Naive thymus-derived CD8-positive, alpha-beta T cell (primary cell): Measurements from ENCODE around the gene CCDC88B. TPM values are rescaled to one million over a fixed set of nuclear protein-coding genes. Genes with fewer than 3 reads are reported as not detected.

Experiments
- ATAC-seq, 2 donors: fragments of 150-1000 bp; cut with Tn5 transposase in 1 of 2; sonication (Bioruptor Pico), chemical (Tn5 transposase) in 1 of 2; 1 replicate in 1 of 2; 2 replicates in 1 of 2; pipeline ENCODE4 v1.10.0; 2021; ENCODE audit warnings: mild to moderate bottlenecking in 2 of 2, moderate library complexity in 2 of 2
- POLR2A ChIA-PET: fragments of 350-600 bp; sonication (Branson Sonifier 250); formaldehyde crosslinking; loops from one replicate; lab custom pipeline; 2021; ENCODE audit warnings: antibody characterized with exemption; lab: Charles Lee
- DNase-seq, 10 donors: peaks; one replicate each; pipeline versions ENCODE4 v3.0.0 to v3.0.0-alpha.2; 2020 to 2022
- H3K27ac Mint-ChIP-seq, 10 donors: one replicate each; pipeline ENCODE4 v1.8.0; 2020 to 2022; ENCODE audit warnings: mild to moderate bottlenecking in 10 of 10, mixed read lengths in 10 of 10, moderate library complexity in 4 of 10, inconsistent platforms in 1 of 10
- H3K27me3 Mint-ChIP-seq, 5 donors: one replicate each; pipeline ENCODE4 v1.8.0; 2021 to 2022; ENCODE audit warnings: mixed read lengths in 5 of 5
- H3K36me3 Mint-ChIP-seq, 3 donors: one replicate each; pipeline ENCODE4 v1.8.0; 2020 to 2022; ENCODE audit warnings: mixed read lengths in 3 of 3, mild to moderate bottlenecking in 2 of 3, inconsistent platforms in 1 of 3
- H3K4me1 Mint-ChIP-seq, 4 donors: one replicate each; pipeline ENCODE4 v1.8.0; 2021 to 2022; ENCODE audit warnings: mixed read lengths in 4 of 4
- H3K4me3 Mint-ChIP-seq, 10 donors: one replicate each; pipeline ENCODE4 v1.8.0; 2020 to 2022; ENCODE audit warnings: mild to moderate bottlenecking in 10 of 10, mixed read lengths in 10 of 10, moderate library complexity in 6 of 10, inconsistent platforms in 1 of 10
- H3K9me3 Mint-ChIP-seq, 9 donors: one replicate each; pipeline ENCODE4 v1.8.0; 2020 to 2022; ENCODE audit warnings: mixed read lengths in 9 of 9, mild to moderate bottlenecking in 3 of 9, inconsistent platforms in 1 of 9, moderate library complexity in 1 of 9
- microRNA-seq: library from miRNA; unstranded; fragments of <30 nt; microRNA quantifications from one replicate; pipeline ENCODE4 v1.2.0, GENCODE V29; 2022; ENCODE audit warnings: borderline microRNAs expressed
- polyA plus RNA-seq, 3 donors: library from polyadenylated mRNA; unstranded; fragments of 300-500 nt; fragmentation: Illumina TruSeq; gene quantifications; one replicate each; pipeline ENCODE4 v1.2.3, GENCODE V29; 2021
- total RNA-seq, 8 experiments: library from RNA in 2 of 8; stranded (reverse) in 2 of 8; gene quantifications; one replicate each; pipeline ENCODE4 v1.2.3 and lab custom pipeline; 2021 to 2026

Gene CCDC88B
- total and polyA plus RNA-seq, 5 experiments from 2014 or later: 10.4 to 119 (median 37.0) TPM

- no peak overlapping the region for H3K4me3 Mint-ChIP-seq
- POLR2A ChIA-PET: no interaction called here
- ATAC-seq (no peak), DNase-seq (no peak)
- peaks cover 0 to 2% (median 0%) of the 10 kb centered on the region in 3 donors for H3K36me3 Mint-ChIP-seq
- H3K9me3 Mint-ChIP-seq: no peaks in the 10 kb centered on the region
- H3K4me1 Mint-ChIP-seq: peaks cover 0 to 16% (median 8%) of the 10 kb centered on the region in 4 donors
- peaks cover 0 to 8% (median 0%) of the 10 kb centered on the region in 5 donors for H3K27me3 Mint-ChIP-seq
- H3K27ac Mint-ChIP-seq: peak overlapping the region in 1 of 10 donors; percentile 36
Observed at GRCh38 chr11:64396079-64396591, 56.1 kb downstream of the CCDC88B start.

- Mint-ChIP-seq H3K27me3 (peaks cover 0 to 14% (median 4%) of the 10 kb centered on the region in 5 donors), H3K4me1 (peaks cover 0 to 8% (median under 1%) of the 10 kb centered on the region in 4 donors), H3K36me3 (peaks cover 0 to 8% (median 2%) of the 10 kb centered on the region in 3 donors), H3K27ac (no peak overlapping the region), H3K4me3 (no peak overlapping the region), H3K9me3 (peaks cover 0 to 16% (median 0%) of the 10 kb centered on the region in 9 donors)
- no peak for DNase-seq
- POLR2A ChIA-PET: no interaction called here
- no peak for ATAC-seq
Observed at GRCh38 chr11:64400102-64400501, 60.1 kb downstream of the CCDC88B start.

- ATAC-seq: no peak
- Mint-ChIP-seq H3K4me3 (no peak overlapping the region), H3K27me3 (peaks cover 0 to 14% (median 4%) of the 10 kb centered on the region in 5 donors), H3K27ac (no peak overlapping the region), H3K4me1 (peaks cover 0 to 5% (median 0%) of the 10 kb centered on the region in 4 donors), H3K36me3 (peaks cover 0 to 8% (median 2%) of the 10 kb centered on the region in 3 donors), H3K9me3 (peaks cover 0 to 16% (median 0%) of the 10 kb centered on the region in 9 donors)
- POLR2A ChIA-PET: no interaction called here
- DNase-seq: no peak
Observed at GRCh38 chr11:64400667-64401066, 60.7 kb downstream of the CCDC88B start.

- POLR2A ChIA-PET: interaction anchor here (0.7 kb wide), 1 partner anchor 425 kb away, joined by 3 read pairs; no protein-coding TSS in a partner anchor
- peaks cover 0 to 8% (median 2%) of the 10 kb centered on the region in 3 donors for H3K36me3 Mint-ChIP-seq
- no peak for DNase-seq
- no peak overlapping the region for H3K4me3 Mint-ChIP-seq
- peaks cover 0 to 16% (median 0%) of the 10 kb centered on the region in 9 donors for H3K9me3 Mint-ChIP-seq
- peak overlapping the region in 1 of 10 donors; percentile 84 for H3K27ac Mint-ChIP-seq
- peaks cover 0 to 2% (median 0%) of the 10 kb centered on the region in 4 donors for H3K4me1 Mint-ChIP-seq
- peaks cover 0 to 14% (median 4%) of the 10 kb centered on the region in 5 donors for H3K27me3 Mint-ChIP-seq
- no peak for ATAC-seq
Observed at GRCh38 chr11:64401775-64402174, 61.8 kb downstream of the CCDC88B start.

GRCh38 chr11:64403106-64403505 is 63.1 kb downstream of the CCDC88B start:
- no peak for DNase-seq
- Mint-ChIP-seq H3K4me3 (no peak overlapping the region), H3K4me1 (peaks cover 0 to 2% (median 0%) of the 10 kb centered on the region in 4 donors), H3K27ac (no peak overlapping the region), H3K9me3 (peaks cover 0 to 16% (median 0%) of the 10 kb centered on the region in 9 donors), H3K27me3 (peaks cover 0 to 11% (median 3%) of the 10 kb centered on the region in 5 donors), H3K36me3 (peaks cover 0 to 8% (median 0%) of the 10 kb centered on the region in 3 donors)
- POLR2A ChIA-PET: no interaction called here
- no peak for ATAC-seq

- no peak for DNase-seq
- no peak overlapping the region for H3K27ac Mint-ChIP-seq
Observed at GRCh38 chr11:64406221-64406946, 66.4 kb downstream of the CCDC88B start.

More at GRCh38 chr11:64406221-64406946, 66.4 kb downstream of the CCDC88B start:
- Mint-ChIP-seq H3K27me3 (peaks cover 2 to 13% (median 4%) of the 10 kb centered on the region in 5 donors), H3K36me3 (peaks cover 0 to 8% (median 0%) of the 10 kb centered on the region in 3 donors), H3K4me1 (no peaks in the 10 kb centered on the region), H3K4me3 (no peak overlapping the region), H3K9me3 (peaks cover 0 to 16% (median 0%) of the 10 kb centered on the region in 9 donors)
- POLR2A ChIA-PET: interaction anchor here (0.7 kb wide), 1 partner anchor 165 kb away, joined by 3 read pairs; no protein-coding TSS in a partner anchor
- ATAC-seq: no peak

Small RNAs within 50 kb of the gene (microRNA-seq; reads per million reads assigned to microRNA genes)
- gene MIR1237: not detected
- not detected for gene MIR7155

Other genes starting within 250 kb of the CCDC88B start
- gene MACROD1, start 174.1 kb upstream of the CCDC88B start, total RNA-seq: 10 to 100 TPM; 10.8 to 14.4 TPM
- gene MACROD1, start 174.1 kb upstream of the CCDC88B start, polyA plus RNA-seq: 10 to 100 TPM in 2 of 3 donors, 1 to 10 TPM in 1; 7.3 to 14.4 (median 10.7) TPM
- gene STIP1, start 154.0 kb upstream of the CCDC88B start, total RNA-seq: 100 to 1,000 TPM; 110 to 114 TPM
- 100 to 1,000 TPM in 1 of 3 donors, 10 to 100 TPM in 2; 59.4 to 132 (median 66.2) TPM for gene STIP1, start 154.0 kb upstream of the CCDC88B start, polyA plus RNA-seq
- gene FERMT3, start 133.5 kb upstream of the CCDC88B start, total RNA-seq: 100 to 1,000 TPM; 104 to 108 TPM
- 100 to 1,000 TPM; 125 to 149 (median 129) TPM for gene FERMT3, start 133.5 kb upstream of the CCDC88B start, polyA plus RNA-seq
- gene TRPT1, start 114.0 kb upstream of the CCDC88B start, total RNA-seq: 10 to 100 TPM; 40.2 to 41.0 TPM
- 10 to 100 TPM; 47.2 to 54.2 (median 51.4) TPM for gene TRPT1, start 114.0 kb upstream of the CCDC88B start, polyA plus RNA-seq
- gene NUDT22, start 113.9 kb upstream of the CCDC88B start, total RNA-seq: 10 to 100 TPM; 77.1 to 83.8 TPM
- gene NUDT22, start 113.9 kb upstream of the CCDC88B start, polyA plus RNA-seq: 10 to 100 TPM; 43.4 to 50.4 (median 48.2) TPM
- gene DNAJC4, start 109.7 kb upstream of the CCDC88B start, total RNA-seq: 10 to 100 TPM; 54.9 to 56.2 TPM
- 10 to 100 TPM; 21.5 to 33.2 (median 30.9) TPM for gene DNAJC4, start 109.7 kb upstream of the CCDC88B start, polyA plus RNA-seq
- 10 to 100 TPM; 59.7 to 62.1 TPM for gene VEGFB, start 105.6 kb upstream of the CCDC88B start, total RNA-seq
- gene VEGFB, start 105.6 kb upstream of the CCDC88B start, polyA plus RNA-seq: 10 to 100 TPM; 11.2 to 28.1 (median 16.9) TPM
- gene FKBP2, start 99.1 kb upstream of the CCDC88B start, total RNA-seq: 10 to 100 TPM; 24.1 to 28.9 TPM
- gene FKBP2, start 99.1 kb upstream of the CCDC88B start, polyA plus RNA-seq: 10 to 100 TPM; 84.9 to 91.8 (median 85.5) TPM
- gene PPP1R14B, start 93.3 kb upstream of the CCDC88B start, total RNA-seq: 10 to 100 TPM; 39.1 to 45.5 TPM
- gene PPP1R14B, start 93.3 kb upstream of the CCDC88B start, polyA plus RNA-seq: 10 to 100 TPM; 22.4 to 50.6 (median 45.4) TPM
- gene PLCB3, start 88.7 kb upstream of the CCDC88B start, total RNA-seq: 1 to 10 TPM; 8.1 to 8.8 TPM
- under 1 TPM; 0.20 to 0.51 (median 0.35) TPM for gene PLCB3, start 88.7 kb upstream of the CCDC88B start, polyA plus RNA-seq
- gene BAD, start 55.5 kb upstream of the CCDC88B start, total RNA-seq: 10 to 100 TPM; 13.7 to 18.5 TPM
- gene BAD, start 55.5 kb upstream of the CCDC88B start, polyA plus RNA-seq: 10 to 100 TPM; 39.1 to 44.8 (median 39.9) TPM
- gene GPR137, start 54.4 kb upstream of the CCDC88B start, total RNA-seq: 10 to 100 TPM; 33.0 to 33.3 TPM
- gene GPR137, start 54.4 kb upstream of the CCDC88B start, polyA plus RNA-seq: 1 to 10 TPM; 4.8 to 6.9 (median 6.4) TPM
- gene KCNK4, start 48.9 kb upstream of the CCDC88B start, total RNA-seq: not detected
- not detected for gene KCNK4, start 48.9 kb upstream of the CCDC88B start, polyA plus RNA-seq
- not detected for gene CATSPERZ, start 39.8 kb upstream of the CCDC88B start, total RNA-seq
- gene CATSPERZ, start 39.8 kb upstream of the CCDC88B start, polyA plus RNA-seq: not detected
- gene ESRRA, start 34.7 kb upstream of the CCDC88B start, total RNA-seq: 10 to 100 TPM; 19.9 to 24.9 TPM
- 1 to 10 TPM; 3.5 to 9.1 (median 4.8) TPM for gene ESRRA, start 34.7 kb upstream of the CCDC88B start, polyA plus RNA-seq
- 100 to 1,000 TPM; 159 to 162 TPM for gene TRMT112, start 22.6 kb upstream of the CCDC88B start, total RNA-seq
- gene TRMT112, start 22.6 kb upstream of the CCDC88B start, polyA plus RNA-seq: 100 to 1,000 TPM; 509 to 524 (median 515) TPM
- 10 to 100 TPM; 47.5 to 51.5 TPM for gene PRDX5, start 22.1 kb upstream of the CCDC88B start, total RNA-seq
- 100 to 1,000 TPM; 186 to 239 (median 206) TPM for gene PRDX5, start 22.1 kb upstream of the CCDC88B start, polyA plus RNA-seq
- gene RPS6KA4, start 19.0 kb downstream of the CCDC88B start, total RNA-seq: 10 to 100 TPM; 21.0 to 23.3 TPM
- 1 to 10 TPM; 4.3 to 5.1 (median 5.1) TPM for gene RPS6KA4, start 19.0 kb downstream of the CCDC88B start, polyA plus RNA-seq
- not detected for gene SLC22A11, start 215.7 kb downstream of the CCDC88B start, total RNA-seq
- not detected for gene SLC22A11, start 215.7 kb downstream of the CCDC88B start, polyA plus RNA-seq